Vagina (tissue), 2 donors: Measurements from ENCODE around the gene DHRS7C. TPM values are rescaled to one million over a fixed set of nuclear protein-coding genes. Genes with fewer than 3 reads are reported as not detected.
"Not testable (repeated sequence)": the region's sequence is repeated elsewhere in the genome, so short reads cannot be mapped to it uniquely, and the experiment has no call there.

ENCODE experiments used
- DNase-seq, 2 donors: peaks; one replicate each; pipeline ENCODE4 v3.0.0-alpha.2; 2017; ENCODE audit errors: extremely low spot score in 2 of 2
- H3K27ac ChIP-seq: fragments of 200-600 bp; sonication (generic); one replicate; pipeline ENCODE4 v1.5.1; 2019
- H3K27me3 ChIP-seq: fragments of 200-600 bp; sonication (generic); one replicate; pipeline ENCODE4 v1.5.1; 2019
- H3K36me3 ChIP-seq, 2 donors: fragments of 200-600 bp; sonication (generic); one replicate each; pipeline ENCODE4 v1.5.1; 2017 to 2019
- H3K4me1 ChIP-seq: fragments of 200-600 bp; sonication (generic); one replicate; pipeline ENCODE4 v1.5.1; 2019
- H3K4me3 ChIP-seq, 2 donors: fragments of 200-600 bp; sonication (generic); 1 replicate in 1 of 2; 2 replicates in 1 of 2; pipeline ENCODE4 v1.5.1; 2016 to 2019
- H3K9me3 ChIP-seq: fragments of 200-600 bp; sonication (generic); one replicate; pipeline ENCODE4 v1.5.1; 2019
- POLR2A ChIP-seq, 2 donors: fragments of 450-650 bp; IDR thresholded peaks; one replicate each; pipeline ENCODE4 v1.6.1; 2017; ENCODE audit warnings: antibody characterized with exemption in 2 of 2, mild to moderate bottlenecking in 2 of 2, moderate library complexity in 2 of 2
- POLR2AphosphoS5 ChIP-seq, 2 donors: sonication (generic); formaldehyde crosslinking; IDR thresholded peaks; one replicate each; pipeline ENCODE4 v1.9.0; 2017; ENCODE audit warnings: antibody characterized with exemption in 2 of 2, mild to moderate bottlenecking in 2 of 2, low read depth in 1 of 2; ENCODE audit not compliant: insufficient read depth in 1 of 2
- intact Hi-C: fragments of 100-400 bp; cut with DNase I; formaldehyde crosslinking; loops from one replicate; pipeline ENCODE4 v1.15.1; 2023
- total RNA-seq: library from RNA; depleted of rRNA; stranded (reverse); fragments of >200 nt; gene quantifications from one replicate; pipeline ENCODE4 v1.2.3, GENCODE V29; 2016
- TF ChIP-seq, protein P1 (sequence below), 3 experiments: fragments of 450-650 bp in 2 of 3; fragments of 200-600 bp in 1 of 3; sonication (generic) in 1 of 3; IDR thresholded peaks; one replicate each; pipeline ENCODE4 v1.5.1; 2017 to 2019; ENCODE audit warnings: antibody characterized with exemption in 3 of 3, mild to moderate bottlenecking in 2 of 3, moderate library complexity in 2 of 3

The DHRS7C gene
- total RNA-seq, 1 donor from 2014 or later: not detected

DNA sequence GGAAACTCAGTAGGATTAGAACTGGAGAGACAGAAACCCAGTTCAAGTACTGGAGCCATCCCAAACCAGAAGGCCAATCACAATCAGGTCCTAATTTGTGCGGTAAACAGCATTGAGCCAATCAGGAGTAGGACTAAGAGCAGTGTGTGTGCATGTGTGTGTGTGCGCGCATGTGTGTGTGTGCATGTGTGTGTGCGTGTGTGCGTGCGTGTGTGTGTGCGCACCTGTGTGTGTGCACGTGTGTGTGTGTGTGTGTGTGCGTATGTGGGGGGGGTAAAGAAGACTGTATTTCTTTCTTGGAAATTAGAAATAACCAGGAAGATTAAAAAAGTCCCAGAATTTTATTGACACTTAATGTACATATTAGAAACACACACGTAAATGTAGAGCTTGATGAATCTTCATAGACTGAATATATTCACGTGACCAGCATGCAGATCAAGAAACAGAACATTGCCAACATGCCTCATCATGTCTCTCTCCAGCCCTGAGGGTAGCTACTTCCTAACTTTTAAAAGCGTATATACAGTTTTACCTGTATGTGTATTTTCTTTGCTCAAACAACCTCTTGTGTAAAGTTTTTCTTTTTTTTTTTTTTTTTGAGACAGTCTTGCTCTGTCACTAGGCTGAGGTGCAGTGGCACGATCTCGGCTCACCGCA lies 919 bp upstream of the DHRS7C start:
- no peak overlapping the region for H3K27ac ChIP-seq
- TF ChIP-seq POLR2AphosphoS5 (IDR thresholded peaks at IDR 0.05; ENCODE audit: insufficient read depth in 1 of 2, low read depth in 1 of 2) (no peak), POLR2A (IDR thresholded peaks at IDR 0.05) (no peak)
- TF ChIP-seq, protein P1, sequence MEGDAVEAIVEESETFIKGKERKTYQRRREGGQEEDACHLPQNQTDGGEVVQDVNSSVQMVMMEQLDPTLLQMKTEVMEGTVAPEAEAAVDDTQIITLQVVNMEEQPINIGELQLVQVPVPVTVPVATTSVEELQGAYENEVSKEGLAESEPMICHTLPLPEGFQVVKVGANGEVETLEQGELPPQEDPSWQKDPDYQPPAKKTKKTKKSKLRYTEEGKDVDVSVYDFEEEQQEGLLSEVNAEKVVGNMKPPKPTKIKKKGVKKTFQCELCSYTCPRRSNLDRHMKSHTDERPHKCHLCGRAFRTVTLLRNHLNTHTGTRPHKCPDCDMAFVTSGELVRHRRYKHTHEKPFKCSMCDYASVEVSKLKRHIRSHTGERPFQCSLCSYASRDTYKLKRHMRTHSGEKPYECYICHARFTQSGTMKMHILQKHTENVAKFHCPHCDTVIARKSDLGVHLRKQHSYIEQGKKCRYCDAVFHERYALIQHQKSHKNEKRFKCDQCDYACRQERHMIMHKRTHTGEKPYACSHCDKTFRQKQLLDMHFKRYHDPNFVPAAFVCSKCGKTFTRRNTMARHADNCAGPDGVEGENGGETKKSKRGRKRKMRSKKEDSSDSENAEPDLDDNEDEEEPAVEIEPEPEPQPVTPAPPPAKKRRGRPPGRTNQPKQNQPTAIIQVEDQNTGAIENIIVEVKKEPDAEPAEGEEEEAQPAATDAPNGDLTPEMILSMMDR (IDR thresholded peaks at IDR 0.05): no peak
- H3K4me1 ChIP-seq: no peaks in the 10 kb centered on the region
- no peaks in the 10 kb centered on the region for H3K9me3 ChIP-seq
- no peaks in the 10 kb centered on the region for H3K36me3 ChIP-seq
- H3K4me3 ChIP-seq: no peak overlapping the region
- DNase-seq: no peak
- H3K27me3 ChIP-seq: no peaks in the 10 kb centered on the region
- intact Hi-C loops: no loop called here

DNA sequence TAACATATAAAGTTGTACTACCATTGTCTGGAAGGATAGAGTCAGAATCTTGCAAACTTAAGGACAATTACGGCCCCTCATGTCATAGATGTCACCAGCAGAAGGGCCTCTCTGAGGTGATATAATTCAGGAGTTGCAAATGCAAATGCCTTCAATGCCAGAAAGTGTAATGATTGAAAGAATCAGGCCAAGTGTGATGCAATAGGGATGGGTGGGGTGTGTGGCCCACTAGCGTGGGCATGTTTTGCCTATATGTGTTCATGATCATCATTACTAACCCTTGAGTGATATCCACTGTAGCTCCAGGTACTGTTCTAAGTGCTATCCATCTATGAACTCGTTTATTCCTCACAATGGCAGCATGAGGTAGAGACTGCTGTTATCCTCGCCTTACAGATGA lies 1.1 kb downstream of the DHRS7C start:
- intact Hi-C loops: no loop called here
- TF ChIP-seq, protein P1 (IDR thresholded peaks at IDR 0.05): no peak
- TF ChIP-seq POLR2AphosphoS5 (IDR thresholded peaks at IDR 0.05; ENCODE audit: insufficient read depth in 1 of 2, low read depth in 1 of 2): no peak
- Histone ChIP-seq H3K27ac (no peak overlapping the region), H3K27me3 (no peaks in the 10 kb centered on the region), H3K36me3 (no peaks in the 10 kb centered on the region), H3K9me3 (no peaks in the 10 kb centered on the region), H3K4me3 (no peak overlapping the region), H3K4me1 (no peaks in the 10 kb centered on the region)
- DNase-seq: no peak

DNA sequence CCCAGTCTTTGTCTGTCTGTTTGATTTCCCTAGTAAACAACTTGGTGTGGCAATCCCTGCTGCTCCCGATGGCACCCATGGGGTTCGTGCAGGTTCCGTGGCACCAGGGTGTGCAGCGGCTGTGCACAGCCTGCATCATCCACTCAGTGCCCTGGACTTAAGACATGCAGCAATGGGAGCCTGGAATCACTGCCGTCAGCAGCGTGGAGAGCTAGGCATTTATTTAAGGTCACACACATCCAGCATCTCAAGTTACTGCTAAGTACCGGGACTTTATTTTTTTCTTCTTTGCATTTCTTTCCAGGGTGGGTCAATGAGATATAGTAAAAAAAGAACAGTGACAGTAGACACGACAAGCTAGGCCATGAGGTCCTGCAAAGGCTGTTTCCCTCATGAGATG lies 2.8 kb downstream of the DHRS7C start:
- Histone ChIP-seq H3K4me3 (no peak overlapping the region), H3K36me3 (no peaks in the 10 kb centered on the region), H3K4me1 (no peaks in the 10 kb centered on the region), H3K27me3 (no peaks in the 10 kb centered on the region), H3K9me3 (no peaks in the 10 kb centered on the region), H3K27ac (no peak overlapping the region)
- intact Hi-C loops: no loop called here
- no peak for DNase-seq
- no peak for TF ChIP-seq POLR2AphosphoS5 (IDR thresholded peaks at IDR 0.05; ENCODE audit: insufficient read depth in 1 of 2, low read depth in 1 of 2)
- TF ChIP-seq POLR2A (IDR thresholded peaks at IDR 0.05): no peak
- TF ChIP-seq, protein P1 (IDR thresholded peaks at IDR 0.05): no peak

DNA sequence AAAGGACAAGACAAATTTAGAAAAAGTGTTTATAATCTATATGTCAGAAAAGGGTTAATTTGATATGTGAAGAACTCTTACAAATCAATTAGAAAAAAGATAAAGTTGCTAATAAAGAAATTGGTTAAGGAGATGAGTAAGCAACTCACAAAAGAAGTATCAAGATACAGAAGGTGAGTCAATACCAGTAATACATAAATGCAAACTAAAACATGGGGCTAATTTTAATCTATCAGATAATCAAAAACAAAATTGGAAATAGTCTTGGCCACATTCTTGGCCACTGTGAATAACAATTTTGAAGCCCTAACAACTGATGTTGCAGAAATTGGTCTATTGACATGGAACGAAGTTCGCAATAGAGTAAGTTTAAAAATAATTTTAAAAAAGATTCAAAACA lies 6.8 kb downstream of the DHRS7C start:
- intact Hi-C loops: no loop called here
- Histone ChIP-seq H3K27me3 (no peaks in the 10 kb centered on the region), H3K27ac (no peak overlapping the region), H3K4me3 (no peak overlapping the region), H3K4me1 (no peaks in the 10 kb centered on the region), H3K36me3 (no peaks in the 10 kb centered on the region), H3K9me3 (no peaks in the 10 kb centered on the region)
- DNase-seq: no peak
- TF ChIP-seq POLR2AphosphoS5 (IDR thresholded peaks at IDR 0.05; ENCODE audit: insufficient read depth in 1 of 2, low read depth in 1 of 2): no peak
- no peak for TF ChIP-seq POLR2A (IDR thresholded peaks at IDR 0.05)
- TF ChIP-seq, protein P1 (IDR thresholded peaks at IDR 0.05): no peak

DNA sequence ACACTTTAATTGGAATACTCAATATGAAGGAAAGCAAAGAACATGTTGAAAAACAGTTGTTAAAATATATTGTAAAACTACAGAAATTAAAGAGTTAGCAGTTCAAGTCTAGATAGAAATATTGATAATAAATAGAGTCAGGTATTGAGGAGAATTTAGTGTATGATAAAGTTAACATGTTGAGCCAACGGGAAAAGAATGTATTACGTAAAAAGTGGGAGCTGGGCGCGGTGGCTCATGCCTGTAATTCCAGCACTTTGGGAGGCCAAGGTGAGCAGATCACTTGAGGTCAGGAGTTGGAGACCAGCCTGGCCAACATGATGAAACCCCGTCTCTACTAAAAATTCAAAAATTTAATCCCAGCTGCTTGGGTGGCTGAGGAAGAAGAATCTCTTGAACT lies 7.9 kb downstream of the DHRS7C start:
- intact Hi-C loops, H3K9me3 ChIP-seq, H3K27ac ChIP-seq, H3K4me3 ChIP-seq, H3K4me1 ChIP-seq, DNase-seq, H3K36me3 ChIP-seq, H3K27me3 ChIP-seq: not testable (repeated sequence)
